CD14-positive monocyte (primary cell): ENCODE measurements around the gene C3orf49. TPM values are rescaled to one million over a fixed set of nuclear protein-coding genes. Genes with fewer than 3 reads are reported as not detected.

ENCODE experiments used
- DNase-seq, 3 donors: peaks; one replicate each; pipeline ENCODE4 v3.0.0-alpha.2; 2011 to 2022
- H2AFZ ChIP-seq: 2 replicates; pipeline ENCODE4 v1.6.0; 2012; ENCODE audit warnings: mild to moderate bottlenecking, low read depth, low read length, inconsistent platforms; ENCODE audit not compliant: insufficient read depth, poor library complexity, severe bottlenecking
- H3K27ac ChIP-seq, 2 donors: 1 replicate in 1 of 2; 2 replicates in 1 of 2; pipeline ENCODE4 v1.5.1; 2012 to 2013; ENCODE audit warnings: low read length in 2 of 2, control low read depth in 1 of 2, inconsistent platforms in 1 of 2, low read depth in 1 of 2, mild to moderate bottlenecking in 1 of 2
- H3K27me3 ChIP-seq, 2 donors: one replicate each; pipeline versions ENCODE4 v1.6.0 to v1.6.1; 2011 to 2013; ENCODE audit warnings: low read length in 2 of 2; ENCODE audit not compliant: control insufficient read depth in 2 of 2, insufficient read depth in 2 of 2
- H3K36me3 ChIP-seq, 2 donors: replicated peaks in 1 of 2; 1 replicate in 1 of 2; 2 replicates in 1 of 2; pipeline versions ENCODE4 v1.5.1 to v1.6.1; 2012 to 2013; ENCODE audit warnings: low read length in 2 of 2, control low read depth in 1 of 2, inconsistent platforms in 1 of 2, mild to moderate bottlenecking in 1 of 2; ENCODE audit not compliant: insufficient read depth in 2 of 2, control insufficient read depth in 1 of 2
- H3K4me1 ChIP-seq, 2 donors: 1 replicate in 1 of 2; 2 replicates in 1 of 2; pipeline versions ENCODE4 v1.5.1 to v1.6.1; 2012 to 2013; ENCODE audit warnings: low read length in 2 of 2, control low read depth in 1 of 2, inconsistent platforms in 1 of 2, mild to moderate bottlenecking in 1 of 2, moderate library complexity in 1 of 2; ENCODE audit not compliant: insufficient read depth in 2 of 2, control insufficient read depth in 1 of 2
- H3K4me2 ChIP-seq: replicated peaks from 2 replicates; pipeline ENCODE3; 2012; ENCODE audit warnings: low read length, moderate library complexity, mild to moderate bottlenecking; ENCODE audit not compliant: poor library complexity, severe bottlenecking; ENCODE audit errors: extremely low read depth
- H3K4me3 ChIP-seq, 3 experiments: fragments of 200-600 bp in 1 of 3; sonication (generic) in 1 of 3; replicated peaks in 1 of 3; 1 replicate in 2 of 3; 2 replicates in 1 of 3; pipeline ENCODE4 v1.5.1; 2011 to 2013; ENCODE audit warnings: low read length in 3 of 3, mild to moderate bottlenecking in 3 of 3, control low read depth in 2 of 3, low read depth in 2 of 3, inconsistent platforms in 1 of 3, moderate library complexity in 1 of 3
- H3K79me2 ChIP-seq: 2 replicates; pipeline ENCODE4 v1.6.0; 2012; ENCODE audit warnings: mild to moderate bottlenecking, control low read depth, inconsistent platforms, low read length, moderate library complexity; ENCODE audit not compliant: insufficient read depth
- H3K9ac ChIP-seq: 2 replicates; pipeline ENCODE4 v1.6.0; 2017; ENCODE audit warnings: low read length, mild to moderate bottlenecking; ENCODE audit not compliant: insufficient read depth, poor library complexity, severe bottlenecking
- H3K9me3 ChIP-seq, 2 donors: replicated peaks in 1 of 2; 1 replicate in 1 of 2; 2 replicates in 1 of 2; pipeline versions ENCODE4 v1.5.1 to v1.6.1; 2012 to 2013; ENCODE audit warnings: low read length in 2 of 2, control low read depth in 1 of 2; ENCODE audit not compliant: control insufficient read depth in 1 of 2, insufficient read depth in 1 of 2
- H4K20me1 ChIP-seq: 2 replicates; pipeline ENCODE4 v1.6.0; 2012; ENCODE audit warnings: mild to moderate bottlenecking, low read length, control low read depth, moderate library complexity; ENCODE audit not compliant: insufficient read depth
- H3K27ac Mint-ChIP-seq, 7 donors: one replicate each; pipeline ENCODE4 v1.8.0; 2020; ENCODE audit warnings: mild to moderate bottlenecking in 7 of 7, mixed read lengths in 7 of 7, moderate library complexity in 6 of 7, inconsistent platforms in 2 of 7
- H3K27me3 Mint-ChIP-seq, 3 donors: one replicate each; pipeline ENCODE4 v1.8.0; 2021 to 2022; ENCODE audit warnings: low read depth in 3 of 3, mild to moderate bottlenecking in 3 of 3, mixed read lengths in 3 of 3, moderate library complexity in 3 of 3, inconsistent platforms in 1 of 3
- H3K36me3 Mint-ChIP-seq, 2 donors: one replicate each; pipeline ENCODE4 v1.8.0; 2020; ENCODE audit warnings: mixed read lengths in 2 of 2, inconsistent platforms in 1 of 2, mild to moderate bottlenecking in 1 of 2
- H3K4me1 Mint-ChIP-seq: one replicate; pipeline ENCODE4 v1.8.0; 2020; ENCODE audit warnings: mild to moderate bottlenecking, mixed read lengths
- H3K4me3 Mint-ChIP-seq, 2 donors: one replicate each; pipeline ENCODE4 v1.8.0; 2020; ENCODE audit warnings: mild to moderate bottlenecking in 2 of 2, mixed read lengths in 2 of 2, moderate library complexity in 1 of 2
- H3K9me3 Mint-ChIP-seq, 7 donors: one replicate each; pipeline ENCODE4 v1.8.0; 2020 to 2022; ENCODE audit warnings: mixed read lengths in 7 of 7, mild to moderate bottlenecking in 6 of 7, moderate library complexity in 6 of 7, inconsistent platforms in 2 of 7
- WGBS: methylation state at CpG from one replicate; pipeline ENCODE4 v1.1.5; 2013; ENCODE audit warnings: missing lambda C conversion rate; ENCODE audit not compliant: insufficient coverage; 5-methylcytosine and 5-hydroxymethylcytosine counted together
- intact Hi-C, 2 donors: fragments of 100-400 bp; cut with micrococcal nuclease; formaldehyde crosslinking; loops; one replicate each; pipeline versions ENCODE4 v1.15.0 to v1.15.1; 2023
- polyA plus RNA-seq, 3 donors: library from polyadenylated mRNA; depleted of rRNA in 1 of 3; unstranded in 2 of 3; stranded (reverse) in 1 of 3; fragments of 300-500 nt in 2 of 3; fragments of >200 nt in 1 of 3; fragmentation: Illumina TruSeq in 2 of 3; gene quantifications; 1 replicate in 2 of 3; 2 replicates in 1 of 3; pipeline ENCODE4 v1.2.3, GENCODE V29; 2012 to 2021
- TF ChIP-seq, protein P1 (sequence below): fragments of 200-600 bp; IDR thresholded peaks from one replicate; pipeline ENCODE4 v1.8.0; 2022; ENCODE audit warnings: antibody characterized with exemption, mild to moderate bottlenecking

The C3orf49 gene
- polyA plus RNA-seq, 3 donors, result not detected

DNA sequence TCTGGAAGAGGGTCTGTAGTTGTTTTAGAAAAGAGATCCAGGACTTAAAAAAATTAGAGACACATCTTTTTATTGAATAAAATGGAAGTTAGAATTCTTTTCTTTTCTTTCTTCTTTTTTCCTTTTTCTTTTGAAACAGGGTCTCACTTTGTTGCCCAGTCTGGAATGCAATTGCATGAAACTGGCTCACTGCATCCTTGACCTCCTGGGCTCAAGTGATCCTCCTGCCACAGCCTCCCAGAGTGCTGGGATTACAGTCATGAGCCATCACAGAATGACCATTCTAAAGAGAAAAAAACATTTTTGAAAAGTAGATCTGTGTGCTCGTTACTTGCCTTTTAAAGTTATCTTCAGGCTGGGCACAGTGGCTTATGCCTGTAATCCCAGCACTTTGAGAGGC lies 48.1 kb downstream of the C3orf49 start:
- no peak for DNase-seq
- TF ChIP-seq, protein P1, sequence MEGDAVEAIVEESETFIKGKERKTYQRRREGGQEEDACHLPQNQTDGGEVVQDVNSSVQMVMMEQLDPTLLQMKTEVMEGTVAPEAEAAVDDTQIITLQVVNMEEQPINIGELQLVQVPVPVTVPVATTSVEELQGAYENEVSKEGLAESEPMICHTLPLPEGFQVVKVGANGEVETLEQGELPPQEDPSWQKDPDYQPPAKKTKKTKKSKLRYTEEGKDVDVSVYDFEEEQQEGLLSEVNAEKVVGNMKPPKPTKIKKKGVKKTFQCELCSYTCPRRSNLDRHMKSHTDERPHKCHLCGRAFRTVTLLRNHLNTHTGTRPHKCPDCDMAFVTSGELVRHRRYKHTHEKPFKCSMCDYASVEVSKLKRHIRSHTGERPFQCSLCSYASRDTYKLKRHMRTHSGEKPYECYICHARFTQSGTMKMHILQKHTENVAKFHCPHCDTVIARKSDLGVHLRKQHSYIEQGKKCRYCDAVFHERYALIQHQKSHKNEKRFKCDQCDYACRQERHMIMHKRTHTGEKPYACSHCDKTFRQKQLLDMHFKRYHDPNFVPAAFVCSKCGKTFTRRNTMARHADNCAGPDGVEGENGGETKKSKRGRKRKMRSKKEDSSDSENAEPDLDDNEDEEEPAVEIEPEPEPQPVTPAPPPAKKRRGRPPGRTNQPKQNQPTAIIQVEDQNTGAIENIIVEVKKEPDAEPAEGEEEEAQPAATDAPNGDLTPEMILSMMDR, result no peak
- Mint-ChIP-seq H3K27ac (peak overlapping the region in 3 of 7 donors; percentile 15 to 80 (median 73)), H3K4me3 (no peak overlapping the region), H3K36me3 (peaks cover 15 to 20% of the 10 kb centered on the region in 2 donors), H3K27me3 (peaks cover 0 to 3% (median 3%) of the 10 kb centered on the region in 3 donors), H3K4me1 (peaks cover 35% of the 10 kb centered on the region), H3K9me3 (no peaks in the 10 kb centered on the region)
- peaks cover 96% of the 10 kb centered on the region for H3K79me2 ChIP-seq
- H3K9ac ChIP-seq, result no peak overlapping the region
- no peaks in the 10 kb centered on the region for H3K9me3 ChIP-seq
- peaks cover 17 to 21% of the 10 kb centered on the region in 2 donors for H3K4me1 ChIP-seq
- WGBS, result 100% methylated on average over 1 of the region's 1 CpG
- no peak overlapping the region for H3K27ac ChIP-seq
- H2AFZ ChIP-seq, result no peak overlapping the region
- intact Hi-C loops, result loop anchor here in 1 of 2 donors (10.0 kb wide), 1 partner anchor 128 kb away; no protein-coding TSS in a partner anchor
- no peak overlapping the region for H3K4me3 ChIP-seq
- H3K36me3 ChIP-seq, result peaks cover 0 to 13% of the 10 kb centered on the region in 2 donors
- H3K27me3 ChIP-seq, result no peaks in the 10 kb centered on the region
- no peak overlapping the region for H3K4me2 ChIP-seq
- H4K20me1 ChIP-seq, result peaks cover 51% of the 10 kb centered on the region

DNA sequence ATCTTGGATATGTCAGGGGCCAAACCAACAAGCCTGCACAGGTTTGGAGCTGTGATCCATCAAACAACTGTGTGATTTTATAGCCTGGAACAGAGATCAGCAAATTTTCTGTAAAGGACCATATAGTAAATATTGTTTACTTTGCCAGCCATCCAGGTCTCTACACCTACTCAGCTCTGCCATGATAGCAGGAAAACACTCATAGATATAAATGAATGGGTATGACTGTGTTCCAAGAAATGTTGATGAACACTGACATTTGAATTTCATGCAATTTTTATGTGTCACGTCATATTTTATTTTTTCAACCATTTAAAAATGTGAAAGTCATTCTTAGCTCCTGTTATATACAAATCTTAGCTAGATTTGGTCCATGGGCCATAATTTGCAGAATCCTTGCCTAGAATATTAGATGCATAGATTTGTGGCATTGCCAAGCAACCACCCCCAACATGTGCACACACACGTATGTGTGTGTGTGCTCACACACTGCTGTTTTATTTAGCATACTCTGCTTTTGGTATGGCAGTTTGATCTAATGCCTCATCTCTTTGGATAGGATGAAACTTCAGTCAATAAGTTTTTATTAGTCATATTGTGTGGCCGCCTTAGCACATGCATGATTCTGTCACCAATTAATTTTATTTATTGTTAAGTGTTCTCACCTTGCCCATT lies 51.0 kb downstream of the C3orf49 start:
- Mint-ChIP-seq H3K9me3 (no peaks in the 10 kb centered on the region), H3K4me1 (peaks cover 32% of the 10 kb centered on the region), H3K4me3 (no peak overlapping the region), H3K36me3 (peaks cover 15 to 20% of the 10 kb centered on the region in 2 donors), H3K27me3 (no peaks in the 10 kb centered on the region), H3K27ac (no peak overlapping the region)
- intact Hi-C loops, result loop anchor here in 1 of 2 donors (10.0 kb wide), 1 partner anchor 125 kb away; no protein-coding TSS in a partner anchor
- no peaks in the 10 kb centered on the region for H3K27me3 ChIP-seq
- H3K9me3 ChIP-seq, result no peaks in the 10 kb centered on the region
- H3K4me2 ChIP-seq, result no peak overlapping the region
- peak overlapping the region in 1 of 2 donors; percentile 35 for H3K27ac ChIP-seq
- H2AFZ ChIP-seq, result no peak overlapping the region
- H4K20me1 ChIP-seq, result peaks cover 79% of the 10 kb centered on the region
- peaks cover 99% of the 10 kb centered on the region for H3K79me2 ChIP-seq
- TF ChIP-seq, protein P1, result no peak
- H3K36me3 ChIP-seq, result peaks cover 0 to 13% of the 10 kb centered on the region in 2 donors
- H3K9ac ChIP-seq, result no peak overlapping the region
- DNase-seq, result no peak
- peaks cover 11 to 12% of the 10 kb centered on the region in 2 donors for H3K4me1 ChIP-seq
- no CpG with 5 or more reads among the region's 3 CpGs for WGBS
- H3K4me3 ChIP-seq, result no peak overlapping the region
